ENCODE results near the gene CEP170. TPM values are rescaled to one million over a fixed set of nuclear protein-coding genes. Genes with fewer than 3 reads are reported as not detected.
"Not testable (repeated sequence)": the region's sequence is repeated elsewhere in the genome, so short reads cannot be mapped to it uniquely, and the experiment has no call there.

The CEP170 gene
- total and polyA plus RNA-seq, 3 donors from 2014 or later = 64.0 to 165 (median 132) TPM

- H3K9me3 ChIP-seq; H3K27me3 ChIP-seq; H3K4me1 ChIP-seq; intact Hi-C loops (cut with DNase I; ENCODE audit: low total_unique reads); H3K36me3 ChIP-seq (ENCODE audit: low read depth, missing control alignments): not testable (repeated sequence)
- H3K27ac ChIP-seq = peak overlapping the region; percentile 55 to 72
- TF ChIP-seq CTCF (IDR thresholded peaks at IDR 0.05) (peak in 1 of 3 experiments; percentile 39), POLR2A (IDR thresholded peaks at IDR 0.05) (peak; percentile 27)
- DNase-seq = peak; percentile 82
- 33 to 53% methylated on average over 40 of the region's 40 CpGs for WGBS, 2 donors
- H3K4me3 ChIP-seq = peak overlapping the region; percentile 57 to 64
Observed at GRCh38 chr1:243101551-243102050, 153.5 kb downstream of the CEP170 start.

- intact Hi-C loops (cut with DNase I; ENCODE audit: low total_unique reads); DNase-seq; H3K27me3 ChIP-seq; H3K4me3 ChIP-seq; H3K27ac ChIP-seq; H3K36me3 ChIP-seq (ENCODE audit: low read depth, missing control alignments); H3K4me1 ChIP-seq; H3K9me3 ChIP-seq: not testable (repeated sequence)
- 88 to 94% methylated on average over 3 of the region's 3 CpGs for WGBS, 2 donors
Observed at GRCh38 chr1:243087368-243087767, 167.7 kb downstream of the CEP170 start.

Small RNA genes lying within 50 kb of the gene (small RNA-seq; reads per million reads assigned to genes)
- gene RNU6-747P = 0 reads per million in 2 donors

Other genes starting within 250 kb of the CEP170 start
- 10 to 100 TPM; 40.6 to 45.4 TPM for gene SDCCAG8, start 760 bp upstream of the CEP170 start, total RNA-seq
- gene SDCCAG8, start 760 bp upstream of the CEP170 start, polyA plus RNA-seq (ENCODE audit: insufficient read depth, low read depth, low replicate concordance) = 21.9 TPM

Measured in testis (tissue), 3 donors.